Hematopoietic multipotent progenitor cell treated with erythropoietin and hydrocortisone succinate and interleukin-3 and kit ligand, for 8 days (in vitro differentiated cells): ENCODE measurements around the gene ADAMTSL1.

ENCODE experiments used
- DNase-seq: peaks from one replicate; pipeline ENCODE4 v3.0.0-alpha.2; 2015

Gene ADAMTSL1

GRCh38 chr9:18500451-18500850 is 26.5 kb downstream of the ADAMTSL1 start:
- no peak for DNase-seq

GRCh38 chr9:18501949-18502348 is 28.0 kb downstream of the ADAMTSL1 start:
- no peak for DNase-seq

- DNase-seq: no peak
Observed at GRCh38 chr9:18502546-18502945, 28.6 kb downstream of the ADAMTSL1 start.

- DNase-seq: no peak
Observed at GRCh38 chr9:18504707-18505106, 30.8 kb downstream of the ADAMTSL1 start.

- no peak for DNase-seq
Observed at GRCh38 chr9:18507151-18507550, 33.2 kb downstream of the ADAMTSL1 start.

GRCh38 chr9:18516514-18516913 is 42.6 kb downstream of the ADAMTSL1 start:
- DNase-seq: no peak

GRCh38 chr9:18516965-18517364 is 43.0 kb downstream of the ADAMTSL1 start:
- DNase-seq: no peak

- no peak for DNase-seq
Observed at GRCh38 chr9:18520416-18521047, 46.6 kb downstream of the ADAMTSL1 start.

- no peak for DNase-seq
Observed at GRCh38 chr9:18526685-18527084, 52.7 kb downstream of the ADAMTSL1 start.

- no peak for DNase-seq
Observed at GRCh38 chr9:18531136-18532065, 57.4 kb downstream of the ADAMTSL1 start.

GRCh38 chr9:18534611-18535010 is 60.7 kb downstream of the ADAMTSL1 start:
- DNase-seq: no peak

GRCh38 chr9:18536554-18536953 is 62.6 kb downstream of the ADAMTSL1 start:
- DNase-seq: no peak

- DNase-seq: no peak
Observed at GRCh38 chr9:18539203-18539693, 65.3 kb downstream of the ADAMTSL1 start.

GRCh38 chr9:18542837-18543405 is 69.0 kb downstream of the ADAMTSL1 start:
- no peak for DNase-seq

- DNase-seq: no peak
Observed at GRCh38 chr9:18543406-18544192, 69.6 kb downstream of the ADAMTSL1 start.

- no peak for DNase-seq
Observed at GRCh38 chr9:18544456-18544855, 70.5 kb downstream of the ADAMTSL1 start.

- no peak for DNase-seq
Observed at GRCh38 chr9:18545636-18546360, 71.8 kb downstream of the ADAMTSL1 start.

GRCh38 chr9:18548456-18548855 is 74.5 kb downstream of the ADAMTSL1 start:
- DNase-seq: no peak

- no peak for DNase-seq
Observed at GRCh38 chr9:18549772-18550171, 75.8 kb downstream of the ADAMTSL1 start.

- DNase-seq: no peak
Observed at GRCh38 chr9:18550286-18550685, 76.3 kb downstream of the ADAMTSL1 start.

- no peak for DNase-seq
Observed at GRCh38 chr9:18554244-18554643, 80.3 kb downstream of the ADAMTSL1 start.
